K562 (cell line): ENCODE measurements around the gene PPARD. TPM values are rescaled to one million over a fixed set of nuclear protein-coding genes. Genes with fewer than 3 reads are reported as not detected.
A peak's percentile ranks its signal among the peaks of the same experiment; 100 is the strongest.

Source experiments
- ADNP ChIP-seq: fragments of 200-800 bp; sonication (Bioruptor generic); IDR thresholded peaks from 2 replicates; pipeline ENCODE4 v1.6.1; 2016; ENCODE audit warnings: missing genetic modification characterization, missing compliant biosample characterization
- CREBBP ChIP-seq: IDR thresholded peaks from one replicate; pipeline ENCODE4 v1.6.1; 2012; ENCODE audit warnings: low read depth, mild to moderate bottlenecking, control low read depth, inconsistent platforms, low read length
- FOXJ3 ChIP-seq: sonication (generic); formaldehyde crosslinking; IDR thresholded peaks from 2 replicates; pipeline ENCODE4 v1.4.0; 2020; ENCODE audit warnings: mild to moderate bottlenecking, missing genetic modification reagents
- HDAC2 ChIP-seq: fragments of 450-650 bp; IDR thresholded peaks from 2 replicates; pipeline ENCODE4 v1.6.1; 2016; ENCODE audit warnings: mild to moderate bottlenecking
- HLTF ChIP-seq: fragments of 450-650 bp; IDR thresholded peaks from 2 replicates; pipeline ENCODE4 v1.6.1; 2016
- KAT7 ChIP-seq: sonication (generic); formaldehyde crosslinking; IDR thresholded peaks from 2 replicates; pipeline ENCODE4 v1.8.0; 2022; ENCODE audit warnings: missing genetic modification reagents, mild to moderate bottlenecking, borderline replicate concordance
- POLR3G ChIP-seq: IDR thresholded peaks from 2 replicates; pipeline ENCODE4 v1.6.1; 2011; ENCODE audit not compliant: insufficient read length, insufficient replicate concordance; ENCODE audit errors: extremely low read depth
- SETDB1 ChIP-seq: IDR thresholded peaks from one replicate; pipeline ENCODE4 v1.6.1; 2012; ENCODE audit warnings: low read length, control low read depth, inconsistent platforms
- SRSF3 ChIP-seq: fragments of 200-400 bp; formaldehyde crosslinking; IDR thresholded peaks from 2 replicates; pipeline ENCODE4 v1.6.1; 2016; ENCODE audit warnings: mild to moderate bottlenecking, low read length, moderate library complexity; ENCODE audit not compliant: insufficient read depth
- TAF9B ChIP-seq: fragments of 450-650 bp; IDR thresholded peaks from 2 replicates; pipeline ENCODE4 v1.6.1; 2018; ENCODE audit warnings: mild to moderate bottlenecking; ENCODE audit not compliant: partially characterized antibody
- TGIF2 ChIP-seq: sonication (generic); formaldehyde crosslinking; IDR thresholded peaks from 2 replicates; pipeline ENCODE4 v1.8.1; 2022; ENCODE audit warnings: mild to moderate bottlenecking, missing genetic modification reagents, moderate library complexity
- TOE1 ChIP-seq, 2 experiments: fragments of 450-650 bp in 1 of 2; sonication (generic) in 1 of 2; formaldehyde crosslinking in 1 of 2; IDR thresholded peaks; 2 replicates each; pipeline versions ENCODE4 v1.7.1 to v1.8.0; 2016 to 2022; ENCODE audit warnings: borderline replicate concordance in 2 of 2, mild to moderate bottlenecking in 2 of 2, antibody characterized with exemption in 1 of 2, inconsistent platforms in 1 of 2, low read depth in 1 of 2, missing genetic modification reagents in 1 of 2, moderate library complexity in 1 of 2
- ZNF384 ChIP-seq: IDR thresholded peaks from 2 replicates; pipeline ENCODE4 v1.6.1; 2012; ENCODE audit warnings: low read depth, low read length, improper control_type of control experiment
- polyA plus RNA-seq, 8 experiments: library from polyadenylated mRNA; depleted of rRNA in 4 of 8; stranded (reverse) in 5 of 8; unstranded in 3 of 8; fragments of >200 nt; fragmentation: Nextera tagmentation in 2 of 8; fragmentation: Illumina TruSeq in 1 of 8; extraction: Ambion mirVana in 2 of 8; extraction: Trizol in 1 of 8; gene quantifications; 2 replicates each; pipeline versions ENCODE4 v1.2.1 to v1.2.3, GENCODE V29; 2011 to 2014; ENCODE audit warnings: inconsistent platforms in 1 of 8, missing spikeins in 1 of 8
- total RNA-seq, 7 experiments: library from RNA; depleted of rRNA in 6 of 7; stranded (reverse); fragments of >200 nt in 6 of 7; fragmentation: Illumina TruSeq in 2 of 7; extraction: Trizol in 2 of 7; gene quantifications; 2 replicates each; pipeline versions ENCODE4 v1.2.1 to v1.2.3, GENCODE V29; 2011 to 2021; ENCODE audit warnings: low replicate concordance in 1 of 7
- TF ChIP-seq, protein P1 (sequence below): fragments of 250-450 bp; sonication (Bioruptor Pico); IDR thresholded peaks from 2 replicates; pipeline ENCODE4 v1.5.0; 2021; ENCODE audit warnings: mild to moderate bottlenecking, borderline replicate concordance
- TF ChIP-seq, protein P2 (sequence below): fragments of 450-650 bp; IDR thresholded peaks from 2 replicates; pipeline ENCODE4 v1.6.1; 2017; ENCODE audit warnings: antibody characterized with exemption, mild to moderate bottlenecking
- TF ChIP-seq, protein P3 (sequence below): sonication (generic); formaldehyde crosslinking; IDR thresholded peaks from 2 replicates; pipeline ENCODE4 v1.8.1; 2023; ENCODE audit warnings: mild to moderate bottlenecking, missing genetic modification reagents

Gene PPARD
- total and polyA plus RNA-seq, 9 of the 15 experiments (the other 6 are each of a cell fraction or from before 2014, with no cell fraction given), result 0.14 to 13.2 (median 3.8) TPM

DNA sequence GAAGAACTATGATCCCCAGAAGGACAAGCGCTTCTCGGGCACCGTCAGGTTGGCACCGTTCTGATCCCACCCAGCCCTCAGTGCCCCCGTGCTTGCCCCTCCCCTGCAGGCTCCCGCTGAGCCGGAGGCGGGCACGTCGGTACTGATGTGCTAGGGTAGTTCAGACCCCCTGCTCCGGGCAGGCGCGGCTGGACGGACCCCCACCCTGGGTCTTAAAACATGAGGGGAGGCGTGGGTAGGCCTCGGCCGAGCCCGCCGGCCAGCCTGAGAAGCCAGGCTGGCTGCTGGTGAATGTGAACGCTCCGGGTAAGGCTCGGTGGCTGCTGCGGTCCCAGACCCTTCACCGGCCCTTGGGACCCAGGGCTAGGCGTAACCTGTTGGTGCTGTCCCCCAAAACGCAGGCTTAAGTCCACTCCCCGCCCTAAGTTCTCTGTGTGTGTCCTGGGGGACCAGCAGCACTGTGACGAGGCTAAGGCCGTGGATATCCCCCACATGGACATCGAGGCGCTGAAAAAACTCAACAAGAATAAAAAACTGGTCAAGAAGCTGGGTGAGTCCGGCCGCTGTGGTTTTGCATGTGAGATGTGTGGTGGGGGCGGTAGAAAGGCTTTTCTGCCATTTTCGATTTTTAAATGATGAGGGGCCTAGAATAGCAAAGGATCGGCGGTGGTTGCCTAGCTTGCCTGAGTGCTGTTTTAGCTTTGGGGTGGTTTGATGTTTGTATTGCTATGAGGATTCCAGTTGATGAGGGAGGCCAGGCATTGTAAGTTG is 126.8 kb downstream of the PPARD start (continued):
- peak; percentile 19; the same call in 1 of the 2 replicates for TF ChIP-seq SRSF3
- no peak for TF ChIP-seq CREBBP
- no peak for TF ChIP-seq FOXJ3 (CRISPR knock-in tag)
- TF ChIP-seq, protein P1, sequence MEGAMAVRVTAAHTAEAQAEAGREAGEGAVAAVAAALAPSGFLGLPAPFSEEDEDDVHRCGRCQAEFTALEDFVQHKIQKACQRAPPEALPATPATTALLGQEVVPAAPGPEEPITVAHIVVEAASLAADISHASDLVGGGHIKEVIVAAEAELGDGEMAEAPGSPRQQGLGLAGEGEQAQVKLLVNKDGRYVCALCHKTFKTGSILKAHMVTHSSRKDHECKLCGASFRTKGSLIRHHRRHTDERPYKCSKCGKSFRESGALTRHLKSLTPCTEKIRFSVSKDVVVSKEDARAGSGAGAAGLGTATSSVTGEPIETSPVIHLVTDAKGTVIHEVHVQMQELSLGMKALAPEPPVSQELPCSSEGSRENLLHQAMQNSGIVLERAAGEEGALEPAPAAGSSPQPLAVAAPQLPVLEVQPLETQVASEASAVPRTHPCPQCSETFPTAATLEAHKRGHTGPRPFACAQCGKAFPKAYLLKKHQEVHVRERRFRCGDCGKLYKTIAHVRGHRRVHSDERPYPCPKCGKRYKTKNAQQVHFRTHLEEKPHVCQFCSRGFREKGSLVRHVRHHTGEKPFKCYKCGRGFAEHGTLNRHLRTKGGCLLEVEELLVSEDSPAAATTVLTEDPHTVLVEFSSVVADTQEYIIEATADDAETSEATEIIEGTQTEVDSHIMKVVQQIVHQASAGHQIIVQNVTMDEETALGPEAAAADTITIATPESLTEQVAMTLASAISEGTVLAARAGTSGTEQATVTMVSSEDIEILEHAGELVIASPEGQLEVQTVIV (CRISPR knock-in tag), result no peak
- TF ChIP-seq KAT7 (CRISPR knock-in tag), result peak; percentile 99
- TF ChIP-seq, protein P2, sequence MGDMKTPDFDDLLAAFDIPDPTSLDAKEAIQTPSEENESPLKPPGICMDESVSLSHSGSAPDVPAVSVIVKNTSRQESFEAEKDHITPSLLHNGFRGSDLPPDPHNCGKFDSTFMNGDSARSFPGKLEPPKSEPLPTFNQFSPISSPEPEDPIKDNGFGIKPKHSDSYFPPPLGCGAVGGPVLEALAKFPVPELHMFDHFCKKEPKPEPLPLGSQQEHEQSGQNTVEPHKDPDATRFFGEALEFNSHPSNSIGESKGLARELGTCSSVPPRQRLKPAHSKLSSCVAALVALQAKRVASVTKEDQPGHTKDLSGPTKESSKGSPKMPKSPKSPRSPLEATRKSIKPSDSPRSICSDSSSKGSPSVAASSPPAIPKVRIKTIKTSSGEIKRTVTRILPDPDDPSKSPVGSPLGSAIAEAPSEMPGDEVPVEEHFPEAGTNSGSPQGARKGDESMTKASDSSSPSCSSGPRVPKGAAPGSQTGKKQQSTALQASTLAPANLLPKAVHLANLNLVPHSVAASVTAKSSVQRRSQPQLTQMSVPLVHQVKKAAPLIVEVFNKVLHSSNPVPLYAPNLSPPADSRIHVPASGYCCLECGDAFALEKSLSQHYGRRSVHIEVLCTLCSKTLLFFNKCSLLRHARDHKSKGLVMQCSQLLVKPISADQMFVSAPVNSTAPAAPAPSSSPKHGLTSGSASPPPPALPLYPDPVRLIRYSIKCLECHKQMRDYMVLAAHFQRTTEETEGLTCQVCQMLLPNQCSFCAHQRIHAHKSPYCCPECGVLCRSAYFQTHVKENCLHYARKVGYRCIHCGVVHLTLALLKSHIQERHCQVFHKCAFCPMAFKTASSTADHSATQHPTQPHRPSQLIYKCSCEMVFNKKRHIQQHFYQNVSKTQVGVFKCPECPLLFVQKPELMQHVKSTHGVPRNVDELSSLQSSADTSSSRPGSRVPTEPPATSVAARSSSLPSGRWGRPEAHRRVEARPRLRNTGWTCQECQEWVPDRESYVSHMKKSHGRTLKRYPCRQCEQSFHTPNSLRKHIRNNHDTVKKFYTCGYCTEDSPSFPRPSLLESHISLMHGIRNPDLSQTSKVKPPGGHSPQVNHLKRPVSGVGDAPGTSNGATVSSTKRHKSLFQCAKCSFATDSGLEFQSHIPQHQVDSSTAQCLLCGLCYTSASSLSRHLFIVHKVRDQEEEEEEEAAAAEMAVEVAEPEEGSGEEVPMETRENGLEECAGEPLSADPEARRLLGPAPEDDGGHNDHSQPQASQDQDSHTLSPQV, result 0 out of 2 replicates have a peak, but pooled peaks have one; percentile 8
- peak; percentile 44; the same call in 1 of the 2 replicates for TF ChIP-seq TOE1 (IDR thresholded peaks at IDR 0.05; ENCODE audit: borderline replicate concordance)
- no peak for TF ChIP-seq TOE1 (CRISPR knock-in tag; IDR thresholded peaks at IDR 0.05; ENCODE audit: borderline replicate concordance, low read depth)
- TF ChIP-seq, protein P3, sequence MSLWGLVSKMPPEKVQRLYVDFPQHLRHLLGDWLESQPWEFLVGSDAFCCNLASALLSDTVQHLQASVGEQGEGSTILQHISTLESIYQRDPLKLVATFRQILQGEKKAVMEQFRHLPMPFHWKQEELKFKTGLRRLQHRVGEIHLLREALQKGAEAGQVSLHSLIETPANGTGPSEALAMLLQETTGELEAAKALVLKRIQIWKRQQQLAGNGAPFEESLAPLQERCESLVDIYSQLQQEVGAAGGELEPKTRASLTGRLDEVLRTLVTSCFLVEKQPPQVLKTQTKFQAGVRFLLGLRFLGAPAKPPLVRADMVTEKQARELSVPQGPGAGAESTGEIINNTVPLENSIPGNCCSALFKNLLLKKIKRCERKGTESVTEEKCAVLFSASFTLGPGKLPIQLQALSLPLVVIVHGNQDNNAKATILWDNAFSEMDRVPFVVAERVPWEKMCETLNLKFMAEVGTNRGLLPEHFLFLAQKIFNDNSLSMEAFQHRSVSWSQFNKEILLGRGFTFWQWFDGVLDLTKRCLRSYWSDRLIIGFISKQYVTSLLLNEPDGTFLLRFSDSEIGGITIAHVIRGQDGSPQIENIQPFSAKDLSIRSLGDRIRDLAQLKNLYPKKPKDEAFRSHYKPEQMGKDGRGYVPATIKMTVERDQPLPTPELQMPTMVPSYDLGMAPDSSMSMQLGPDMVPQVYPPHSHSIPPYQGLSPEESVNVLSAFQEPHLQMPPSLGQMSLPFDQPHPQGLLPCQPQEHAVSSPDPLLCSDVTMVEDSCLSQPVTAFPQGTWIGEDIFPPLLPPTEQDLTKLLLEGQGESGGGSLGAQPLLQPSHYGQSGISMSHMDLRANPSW (CRISPR knock-in tag), result no peak
- no peak for TF ChIP-seq POLR3G
- no peak for TF ChIP-seq HDAC2
- TF ChIP-seq HLTF, result 0 out of 2 replicates have a peak, but pooled peaks have one; percentile 17
- no peak for TF ChIP-seq TAF9B
- no peak for TF ChIP-seq TGIF2
- no peak for TF ChIP-seq SETDB1
- no peak for TF ChIP-seq ADNP (tag)
- TF ChIP-seq ZNF384, result no peak
